Omental fat pad (tissue), 4 donors: Measurements from ENCODE around the gene PTPN14. TPM values are rescaled to one million over a fixed set of nuclear protein-coding genes. Genes with fewer than 3 reads are reported as not detected.

Source experiments
- ATAC-seq: fragments of 150-250 bp; one replicate; pipeline ENCODE4 v1.9.1; 2016; ENCODE audit warnings: mild to moderate bottlenecking, moderate library complexity; ENCODE audit not compliant: low FRiP score
- DNase-seq: peaks from one replicate; pipeline ENCODE4 v3.0.0-alpha.2; 2019; ENCODE audit warnings: low spot score
- CTCF ChIP-seq, 3 donors: fragments of 450-650 bp; IDR thresholded peaks; one replicate each; pipeline ENCODE4 v1.5.1; 2016 to 2017; ENCODE audit warnings: antibody characterized with exemption in 3 of 3, mild to moderate bottlenecking in 3 of 3, moderate library complexity in 2 of 3
- total RNA-seq, 4 donors: library from RNA; depleted of rRNA; stranded (reverse); fragments of >200 nt; gene quantifications; one replicate each; pipeline ENCODE4 v1.1.0, GENCODE V29; 2016

PTPN14 gene
- total RNA-seq, 4 donors from 2014 or later: 27.1 to 39.1 (median 35.7) TPM

- DNase-seq (no peak), ATAC-seq (no peak)
- TF ChIP-seq CTCF (IDR thresholded peaks at IDR 0.05): no peak
These were observed 251.1 kb downstream of the PTPN14 start for GRCh38 chr1:214300149-214300780.

Other genes with a start within 250 kb of the PTPN14 start
- 1 to 10 TPM in 3 of 4 donors, under 1 TPM in 1; 0.88 to 4.1 (median 2.4) TPM for gene CENPF, start 51.6 kb upstream of the PTPN14 start, total RNA-seq